GM13976 (cell line): ENCODE data around the gene GABBR1.

Source experiments
- DNase-seq: peaks from one replicate; pipeline ENCODE4 v3.0.0; 2012; ENCODE audit warnings: low spot score
- in situ Hi-C: fragments of 300-500 bp; cut with MboI; formaldehyde crosslinking; loops from one replicate; pipeline ENCODE4 v1.12.0; 2022; ENCODE audit warnings: low sequenced_read_pairs, mixed read lengths, inconsistent platforms; ENCODE audit not compliant: unreplicated experiment
- TF ChIP-seq, protein P1 (sequence below): IDR thresholded peaks from 2 replicates; pipeline ENCODE4 v1.5.1; 2012; ENCODE audit warnings: borderline replicate concordance, mild to moderate bottlenecking; ENCODE audit not compliant: insufficient read depth; ENCODE audit errors: extremely low read depth, missing control alignments, control extremely low read depth

Gene GABBR1

DNA sequence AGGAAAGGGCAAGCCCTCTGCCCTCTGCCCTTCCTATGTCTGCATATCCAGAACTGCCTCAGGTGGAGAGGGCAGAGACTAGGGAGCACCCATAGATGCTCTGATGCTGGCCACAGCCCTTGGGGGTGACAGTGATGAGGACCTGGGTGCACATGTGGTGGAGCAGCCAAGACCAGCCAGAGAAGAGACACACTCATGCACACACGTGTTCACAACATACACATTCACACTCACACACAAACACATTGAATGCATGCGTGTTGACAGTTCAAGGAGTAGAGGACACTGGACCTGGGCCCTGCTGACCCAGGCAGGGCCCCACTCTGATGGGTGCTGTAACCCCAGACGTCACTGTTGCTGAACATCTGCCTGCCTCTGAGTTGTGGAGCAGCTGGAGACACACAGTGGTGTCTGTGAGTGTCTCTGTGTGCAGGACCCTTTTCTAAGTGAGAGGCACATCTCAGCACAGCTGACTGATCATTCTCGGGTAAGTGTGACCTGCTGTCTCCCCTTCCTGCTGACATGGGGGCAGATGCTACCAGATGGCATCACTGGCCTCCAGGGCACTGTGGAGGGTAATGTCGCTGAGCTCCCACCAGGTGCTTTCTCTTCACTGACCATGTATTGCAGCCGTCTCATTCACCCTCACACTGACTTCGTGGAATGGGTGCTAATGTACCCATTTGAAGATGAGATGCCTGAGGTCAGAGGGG lies 115.1 kb downstream of the GABBR1 start:
- in situ Hi-C loops: no loop called here
- TF ChIP-seq, protein P1, sequence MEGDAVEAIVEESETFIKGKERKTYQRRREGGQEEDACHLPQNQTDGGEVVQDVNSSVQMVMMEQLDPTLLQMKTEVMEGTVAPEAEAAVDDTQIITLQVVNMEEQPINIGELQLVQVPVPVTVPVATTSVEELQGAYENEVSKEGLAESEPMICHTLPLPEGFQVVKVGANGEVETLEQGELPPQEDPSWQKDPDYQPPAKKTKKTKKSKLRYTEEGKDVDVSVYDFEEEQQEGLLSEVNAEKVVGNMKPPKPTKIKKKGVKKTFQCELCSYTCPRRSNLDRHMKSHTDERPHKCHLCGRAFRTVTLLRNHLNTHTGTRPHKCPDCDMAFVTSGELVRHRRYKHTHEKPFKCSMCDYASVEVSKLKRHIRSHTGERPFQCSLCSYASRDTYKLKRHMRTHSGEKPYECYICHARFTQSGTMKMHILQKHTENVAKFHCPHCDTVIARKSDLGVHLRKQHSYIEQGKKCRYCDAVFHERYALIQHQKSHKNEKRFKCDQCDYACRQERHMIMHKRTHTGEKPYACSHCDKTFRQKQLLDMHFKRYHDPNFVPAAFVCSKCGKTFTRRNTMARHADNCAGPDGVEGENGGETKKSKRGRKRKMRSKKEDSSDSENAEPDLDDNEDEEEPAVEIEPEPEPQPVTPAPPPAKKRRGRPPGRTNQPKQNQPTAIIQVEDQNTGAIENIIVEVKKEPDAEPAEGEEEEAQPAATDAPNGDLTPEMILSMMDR: no peak
- DNase-seq: no peak

DNA sequence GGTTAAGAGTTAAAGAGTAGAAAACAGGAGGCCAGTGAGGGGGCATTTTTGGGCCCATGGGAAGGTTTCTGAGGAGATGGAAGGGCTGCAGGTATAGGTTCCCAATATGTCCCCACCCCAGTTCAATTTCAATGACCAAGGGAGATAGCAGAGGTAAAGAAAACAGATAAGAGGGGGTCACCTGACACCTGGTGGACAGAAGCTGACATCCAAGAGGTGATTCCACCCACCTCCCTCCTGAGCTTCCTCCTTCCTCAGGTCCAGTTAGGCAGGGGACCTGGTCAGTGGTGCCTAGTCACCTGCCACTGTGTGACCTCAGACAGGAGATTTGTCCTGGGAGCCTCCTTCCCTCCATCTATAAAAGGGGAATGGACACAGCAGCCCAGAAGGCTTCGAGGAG lies 115.7 kb downstream of the GABBR1 start:
- DNase-seq: no peak
- in situ Hi-C loops: no loop called here
- TF ChIP-seq, protein P1: no peak

DNA sequence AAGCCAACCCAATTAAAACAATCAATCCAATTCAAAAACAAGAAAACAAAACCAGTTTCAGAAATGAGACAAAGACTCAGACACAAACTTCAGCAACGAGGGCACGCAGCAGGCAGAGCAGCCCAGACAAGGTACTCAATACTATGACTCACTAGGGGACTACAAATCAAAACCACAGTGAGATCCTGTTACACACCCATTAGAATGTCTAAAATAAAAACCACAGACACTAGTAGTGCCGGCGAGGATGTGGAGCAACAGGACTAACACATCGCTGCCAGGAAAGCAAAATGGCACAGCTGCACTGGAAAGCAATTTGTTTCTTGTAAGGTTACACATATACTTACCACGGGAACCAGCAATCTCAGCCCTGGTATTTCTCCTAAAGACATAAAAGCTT lies 116.9 kb downstream of the GABBR1 start:
- TF ChIP-seq, protein P1: no peak
- DNase-seq: no peak
- in situ Hi-C loops: no loop called here

- in situ Hi-C loops: no loop called here
- TF ChIP-seq, protein P1: no peak
- no peak for DNase-seq
These were observed 122.2 kb downstream of the GABBR1 start for GRCh38 chr6:29510746-29511300.

GRCh38 chr6:29510202-29510601 lies 122.8 kb downstream of the GABBR1 start:
- in situ Hi-C loops: no loop called here
- DNase-seq: peak; percentile 12
- TF ChIP-seq, protein P1: no peak
